HG03139 (cell line): ENCODE data around the gene GRHL1.

Experiments used
- ATAC-seq: cut with Tn5 transposase; IDR thresholded peaks from one replicate; pipeline ENCODE4 v1.9.1; 2021; ENCODE audit not compliant: unreplicated experiment

Gene GRHL1

GRCh38 chr2:10039658-10040410, 88.3 kb downstream of the GRHL1 start:
- ATAC-seq = no peak

DNA sequence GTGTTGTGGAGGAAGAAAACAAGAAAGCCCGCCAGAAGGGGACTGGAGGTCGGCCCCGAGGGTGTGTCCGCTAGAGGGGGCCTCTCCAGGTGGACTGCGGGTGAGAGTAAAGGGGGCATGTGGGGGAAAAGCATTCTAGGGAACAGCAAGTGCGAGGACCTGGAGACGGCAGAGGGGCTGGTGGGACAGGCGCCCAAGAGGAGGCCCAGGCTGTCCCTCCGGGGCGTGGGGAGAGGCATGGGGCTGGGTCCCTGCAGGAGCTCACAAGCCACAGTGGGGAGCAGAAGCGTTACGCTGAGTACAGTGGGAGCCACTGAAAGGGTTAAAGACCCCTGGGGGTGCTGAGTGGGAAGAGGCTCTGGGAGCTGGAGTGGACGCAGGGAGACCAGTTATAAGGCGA, 90.2 kb downstream of the GRHL1 start:
- ATAC-seq = no peak

DNA sequence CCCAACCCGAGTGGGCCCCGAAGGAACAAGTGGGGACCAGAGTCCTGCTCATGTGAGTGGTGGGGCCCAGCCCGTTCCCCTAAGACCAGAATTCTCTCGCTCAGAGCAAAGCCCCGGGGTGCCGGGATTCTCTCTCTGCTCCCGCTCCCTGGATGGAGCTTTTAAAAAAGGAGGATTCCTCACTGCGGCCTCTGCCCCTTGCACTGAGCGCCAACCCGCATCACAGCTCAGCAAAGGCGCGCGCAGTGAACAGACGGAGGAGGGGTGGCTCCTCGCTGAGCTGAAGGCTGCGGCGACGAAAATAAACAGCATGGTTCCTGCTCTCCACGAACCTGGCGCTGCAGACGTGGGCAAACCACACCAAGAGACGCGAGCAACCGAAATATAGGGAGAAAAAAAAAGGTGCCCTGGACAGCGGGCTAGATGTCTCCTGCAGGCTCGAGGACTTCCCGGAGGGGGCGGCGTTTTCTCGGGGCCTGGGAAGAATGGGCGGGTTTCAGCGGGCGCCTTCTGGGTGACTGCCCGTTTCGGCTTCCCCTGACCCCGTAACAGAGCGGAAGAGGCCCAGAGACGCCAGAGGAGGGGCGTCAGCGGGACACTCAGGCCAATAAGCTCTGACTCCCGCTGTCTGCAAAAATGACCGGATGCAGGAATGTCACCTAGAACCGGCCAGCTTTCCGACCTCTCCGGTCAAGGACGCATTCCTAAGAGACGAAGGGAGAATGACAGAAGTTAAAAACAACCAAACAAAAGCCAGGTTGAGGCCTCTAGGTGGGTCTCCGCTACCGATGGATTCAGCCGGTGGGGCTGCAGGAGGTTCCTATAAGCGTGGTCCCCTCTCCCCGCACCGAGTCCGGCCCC, 91.0 kb downstream of the GRHL1 start:
- ATAC-seq = no peak

- ATAC-seq = peak; percentile 78
Measured at GRCh38 chr2:10043256-10043905, 91.9 kb downstream of the GRHL1 start, which contains the start of gene KLF11. Gene KLF11 (plus strand): TSS chr2:10043550. CDS start chr2:10043717, 167 bp downstream.

- peak; percentile 38 for ATAC-seq
Measured at GRCh38 chr2:10043906-10044601, 92.6 kb downstream of the GRHL1 start.

DNA sequence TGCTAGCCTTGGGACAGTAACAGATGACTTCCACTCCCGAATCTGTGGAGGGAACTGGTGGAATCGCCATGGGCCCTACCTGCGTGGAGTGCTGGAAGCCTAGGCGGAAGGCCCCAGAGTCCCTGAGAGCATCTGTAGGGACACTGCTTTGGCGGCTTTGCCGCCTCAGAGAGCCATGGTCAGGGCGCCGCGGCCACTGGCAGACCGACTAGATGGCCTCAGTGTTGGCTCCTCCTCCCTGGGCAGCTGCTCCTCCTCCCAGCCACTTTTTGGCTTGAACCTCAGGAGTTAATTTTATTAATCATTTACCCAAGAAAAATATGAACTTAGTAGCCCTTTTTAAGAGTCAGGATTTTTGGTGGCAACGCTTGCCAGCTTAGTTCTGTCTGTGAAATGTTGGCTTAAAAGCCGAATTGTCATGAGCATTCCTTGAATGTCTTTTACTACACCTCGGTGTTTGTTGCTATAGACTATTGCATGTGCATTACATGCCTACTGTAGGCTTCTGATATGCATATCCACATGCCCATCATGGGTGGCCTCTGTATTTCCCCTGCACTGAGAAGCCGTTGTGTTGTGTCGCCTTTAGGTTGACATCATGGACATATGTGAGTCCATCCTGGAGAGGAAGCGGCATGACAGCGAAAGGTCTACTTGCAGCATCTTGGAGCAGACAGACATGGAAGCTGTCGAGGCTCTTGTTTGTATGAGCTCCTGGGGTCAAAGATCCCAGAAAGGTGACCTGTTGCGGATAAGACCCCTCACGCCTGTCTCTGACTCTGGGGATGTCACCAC, 94.3 kb downstream of the GRHL1 start:
- ATAC-seq = no peak

- no peak for ATAC-seq
Measured at GRCh38 chr2:10046931-10047330, 95.4 kb downstream of the GRHL1 start.

DNA sequence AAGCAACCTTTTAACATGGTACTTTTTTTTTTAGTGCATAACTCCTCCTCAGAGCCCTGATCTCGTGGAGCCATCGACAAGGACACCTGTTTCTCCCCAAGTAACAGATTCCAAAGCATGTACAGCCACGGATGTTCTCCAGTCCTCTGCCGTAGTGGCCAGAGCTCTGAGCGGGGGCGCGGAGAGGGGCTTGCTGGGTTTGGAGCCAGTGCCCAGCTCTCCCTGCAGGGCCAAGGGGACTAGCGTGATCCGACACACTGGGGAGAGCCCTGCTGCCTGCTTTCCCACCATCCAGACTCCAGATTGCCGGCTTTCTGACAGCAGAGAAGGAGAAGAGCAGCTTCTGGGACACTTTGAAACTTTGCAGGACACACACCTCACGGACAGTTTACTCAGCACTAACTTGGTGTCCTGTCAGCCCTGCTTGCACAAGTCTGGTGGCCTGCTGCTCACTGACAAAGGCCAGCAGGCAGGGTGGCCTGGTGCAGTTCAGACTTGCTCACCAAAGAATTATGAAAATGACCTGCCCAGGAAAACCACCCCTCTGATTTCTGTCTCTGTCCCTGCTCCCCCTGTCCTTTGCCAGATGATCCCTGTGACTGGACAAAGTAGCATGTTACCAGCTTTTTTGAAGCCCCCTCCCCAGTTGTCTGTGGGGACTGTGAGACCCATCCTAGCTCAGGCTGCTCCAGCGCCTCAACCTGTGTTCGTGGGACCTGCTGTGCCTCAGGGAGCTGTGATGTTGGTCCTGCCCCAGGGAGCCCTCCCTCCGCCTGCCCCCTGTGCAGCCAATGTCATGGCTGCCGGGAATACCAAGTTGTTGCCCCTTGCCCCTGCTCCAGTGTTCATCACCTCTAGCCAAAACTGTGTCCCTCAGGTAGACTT, 96.4 kb downstream of the GRHL1 start:
- ATAC-seq = no peak

- ATAC-seq = no peak
Measured at GRCh38 chr2:10048501-10049171, 97.1 kb downstream of the GRHL1 start.
